Inferior parietal cortex (tissue), 1 donor: ENCODE results near the gene ACTL9.
"Not testable (repeated sequence)": the region's sequence is repeated elsewhere in the genome, so short reads cannot be mapped to it uniquely, and the experiment has no call there.

ENCODE experiments used
- DNase-seq: peaks from one replicate; pipeline ENCODE4 v3.0.0-alpha.2; 2016; ENCODE audit errors: extremely low spot score

Gene ACTL9, protein sequence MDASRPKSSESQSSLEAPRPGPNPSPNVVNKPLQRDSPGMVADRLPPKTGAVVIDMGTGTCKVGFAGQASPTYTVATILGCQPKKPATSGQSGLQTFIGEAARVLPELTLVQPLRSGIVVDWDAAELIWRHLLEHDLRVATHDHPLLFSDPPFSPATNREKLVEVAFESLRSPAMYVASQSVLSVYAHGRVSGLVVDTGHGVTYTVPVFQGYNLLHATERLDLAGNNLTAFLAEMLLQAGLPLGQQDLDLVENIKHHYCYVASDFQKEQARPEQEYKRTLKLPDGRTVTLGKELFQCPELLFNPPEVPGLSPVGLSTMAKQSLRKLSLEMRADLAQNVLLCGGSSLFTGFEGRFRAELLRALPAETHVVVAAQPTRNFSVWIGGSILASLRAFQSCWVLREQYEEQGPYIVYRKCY

DNA sequence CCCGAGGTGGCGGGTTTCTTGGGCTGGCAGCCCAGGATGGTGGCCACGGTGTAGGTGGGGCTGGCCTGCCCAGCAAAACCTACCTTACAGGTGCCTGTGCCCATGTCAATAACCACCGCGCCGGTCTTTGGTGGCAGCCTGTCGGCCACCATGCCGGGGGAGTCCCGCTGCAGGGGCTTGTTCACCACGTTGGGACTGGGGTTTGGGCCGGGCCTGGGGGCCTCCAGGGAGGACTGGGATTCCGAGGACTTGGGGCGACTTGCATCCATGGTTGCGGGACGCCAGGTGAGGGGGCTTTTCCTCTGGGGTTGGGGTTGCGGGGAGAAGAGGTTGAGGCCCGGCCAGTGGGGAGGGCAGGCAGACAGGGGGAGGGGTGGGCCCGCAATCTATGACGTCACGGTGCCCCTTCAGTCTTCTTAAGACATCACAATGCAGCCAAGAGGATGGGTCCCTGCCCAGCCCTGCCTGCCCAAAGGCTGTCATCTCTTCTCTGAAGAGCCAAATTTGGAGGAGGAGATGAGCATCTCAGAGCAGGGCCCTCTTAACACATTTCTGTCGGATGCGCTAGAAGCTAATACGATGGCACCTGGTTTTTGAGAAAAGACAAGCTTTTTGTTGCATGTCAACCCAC is at the start of gene ACTL9:
ACTL9 (minus strand) TSS at position 363 of the 631 bp plus-strand sequence; CDS start at position 269, 94 bp downstream.
- DNase-seq, result no peak

GRCh38 chr19:8739291-8740065 is 40.9 kb upstream of the ACTL9 start:
- not testable (repeated sequence) for DNase-seq

DNA sequence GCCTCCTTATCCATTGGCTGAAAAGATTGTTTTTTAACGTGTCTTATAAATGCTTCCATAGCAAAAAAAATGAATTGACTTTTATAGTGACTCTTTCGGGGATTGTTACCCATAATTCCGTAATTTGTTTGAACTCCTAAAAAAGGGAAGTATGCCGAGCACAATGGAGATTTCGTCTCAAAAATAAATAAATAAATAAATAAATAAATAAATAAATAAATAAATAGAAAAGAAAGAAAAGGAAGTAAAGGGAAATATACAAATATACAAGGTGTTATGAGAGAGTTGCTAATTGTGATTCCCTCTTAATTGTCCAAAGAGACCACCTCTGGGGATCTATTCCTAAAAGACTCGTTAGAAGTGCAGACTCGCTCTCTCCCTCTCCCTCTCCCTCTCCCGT is 39.8 kb upstream of the ACTL9 start:
- DNase-seq, result no peak

DNA sequence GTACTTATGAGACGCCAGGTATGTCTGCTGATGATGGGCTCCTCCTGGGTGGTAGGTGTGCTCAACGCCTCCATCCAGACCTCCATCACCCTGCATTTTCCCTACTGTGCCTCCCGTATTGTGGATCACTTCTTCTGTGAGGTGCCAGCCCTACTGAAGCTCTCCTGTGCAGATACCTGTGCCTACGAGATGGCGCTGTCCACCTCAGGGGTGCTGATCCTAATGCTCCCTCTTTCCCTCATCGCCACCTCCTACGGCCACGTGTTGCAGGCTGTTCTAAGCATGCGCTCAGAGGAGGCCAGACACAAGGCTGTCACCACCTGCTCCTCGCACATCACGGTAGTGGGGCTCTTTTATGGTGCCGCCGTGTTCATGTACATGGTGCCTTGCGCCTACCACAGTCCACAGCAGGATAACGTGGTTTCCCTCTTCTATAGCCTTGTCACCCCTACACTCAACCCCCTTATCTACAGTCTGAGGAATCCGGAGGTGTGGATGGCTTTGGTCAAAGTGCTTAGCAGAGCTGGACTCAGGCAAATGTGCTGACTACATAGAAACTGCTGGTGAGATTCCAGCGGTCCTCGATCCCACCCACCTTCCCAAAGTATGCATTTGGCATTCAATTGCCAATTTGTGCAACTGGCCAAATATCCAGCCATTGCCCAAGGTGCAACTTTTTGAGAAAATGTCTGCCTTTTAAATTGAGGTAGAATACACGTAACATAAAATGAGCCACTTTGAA is 33.0 kb upstream of the ACTL9 start:
- no peak for DNase-seq

DNA sequence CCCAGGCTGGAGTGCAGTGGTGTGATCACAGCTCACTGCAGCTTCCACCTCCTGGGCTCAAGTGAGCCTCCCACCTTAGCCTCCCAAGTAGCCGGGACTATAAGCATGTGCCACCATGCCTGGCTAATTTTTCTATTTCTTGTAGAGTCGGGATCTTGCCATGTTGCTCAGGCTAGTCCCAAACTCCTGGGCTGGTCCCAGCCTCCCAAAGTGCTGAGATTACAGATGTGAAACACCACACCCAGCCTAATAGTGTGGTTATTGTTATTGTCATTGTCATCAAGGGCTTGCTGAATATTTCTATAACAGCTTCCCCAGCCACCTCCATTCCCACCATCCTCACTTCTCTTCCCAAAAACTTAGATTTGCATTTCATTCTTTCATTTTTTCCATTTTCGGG is 25.7 kb upstream of the ACTL9 start:
- DNase-seq, result no peak

- DNase-seq, result no peak
Measured at GRCh38 chr19:8722032-8722431, 23.4 kb upstream of the ACTL9 start.

DNA sequence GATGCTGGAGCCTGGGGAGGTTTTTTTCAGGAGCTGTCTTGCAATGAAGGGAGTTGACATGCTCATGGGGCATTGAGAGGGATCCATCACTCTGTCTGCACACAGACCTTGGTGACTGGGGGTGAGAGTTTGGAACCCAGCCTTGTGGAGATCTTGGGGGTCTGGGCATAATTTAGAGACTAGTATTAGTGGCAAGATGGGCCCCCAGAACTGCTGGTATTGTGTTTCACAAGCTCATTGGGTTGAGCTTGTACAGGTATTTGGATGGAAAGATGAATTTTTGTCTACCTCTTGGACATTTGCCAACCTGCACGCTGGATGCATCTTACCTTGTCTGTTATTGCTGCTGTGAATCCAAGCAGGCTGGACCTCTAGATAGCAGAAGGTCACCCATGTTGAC is 22.7 kb upstream of the ACTL9 start, which contains the start of gene OR2Z1:
OR2Z1 (plus strand) TSS at position 301 of the 400 bp plus-strand sequence. CDS start 9,395 bp downstream, outside the sequence.
- no peak for DNase-seq

DNA sequence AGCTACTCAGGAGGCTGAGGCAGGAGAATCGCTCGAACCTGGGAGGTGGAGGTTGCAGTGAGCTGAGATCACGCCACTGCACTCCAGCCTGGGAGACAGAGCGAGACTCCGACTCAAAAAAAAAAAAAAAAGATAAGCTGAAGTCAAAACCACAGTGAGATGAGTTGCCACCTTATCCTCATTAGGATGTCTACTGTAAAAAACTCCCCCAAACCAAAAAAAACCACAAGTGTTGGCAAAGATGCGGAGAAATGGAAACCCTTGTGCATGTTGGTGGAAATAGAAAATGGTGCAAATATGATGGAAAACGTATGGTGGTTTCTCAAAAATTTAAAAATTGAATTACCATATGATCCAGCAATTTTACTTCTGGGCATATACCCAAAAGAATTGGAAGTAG is 11.7 kb upstream of the ACTL9 start:
- not testable (repeated sequence) for DNase-seq

DNA sequence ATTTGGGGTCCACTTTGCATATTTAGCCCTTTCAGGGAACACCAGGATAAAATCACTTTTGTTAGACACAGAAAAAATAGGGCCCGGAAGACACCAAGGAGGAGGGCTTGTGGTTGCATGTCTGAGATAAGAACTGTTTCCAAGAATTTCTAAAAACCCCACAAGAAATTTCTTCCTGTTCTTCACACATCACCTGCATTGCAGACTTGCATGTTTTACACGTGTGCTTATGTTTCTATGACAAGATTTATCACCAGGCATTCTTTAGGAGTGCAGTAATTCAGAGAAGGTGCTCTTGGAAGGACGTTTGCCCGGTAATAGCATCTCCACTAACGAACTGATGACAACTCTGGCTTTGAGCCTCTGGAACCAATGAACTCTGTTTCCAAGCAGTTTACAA is 7.1 kb upstream of the ACTL9 start:
- DNase-seq, result no peak

- not testable (repeated sequence) for DNase-seq
Measured at GRCh38 chr19:8705304-8705703, 6.7 kb upstream of the ACTL9 start.

GRCh38 chr19:8703223-8703622 is 4.6 kb upstream of the ACTL9 start:
- DNase-seq, result no peak

DNA sequence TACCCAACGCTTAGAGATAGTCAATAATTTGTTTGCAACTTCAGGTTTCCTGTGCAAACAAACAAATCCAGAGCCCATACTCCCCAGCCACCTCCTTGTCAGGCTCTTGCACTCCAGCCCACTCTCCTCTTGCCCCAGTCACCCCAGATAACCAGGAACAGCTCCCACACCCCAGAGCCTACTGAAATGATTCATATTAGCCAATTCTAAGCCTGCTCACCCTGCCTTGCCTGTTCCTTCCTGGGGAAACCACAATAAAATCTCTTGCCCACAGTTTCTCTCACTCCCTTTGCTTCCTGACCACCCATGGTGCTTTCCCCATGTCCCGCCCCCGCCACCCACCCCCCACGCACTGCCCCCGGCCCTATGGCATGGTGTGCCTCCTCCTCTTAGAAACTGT is 3.8 kb upstream of the ACTL9 start:
- no peak for DNase-seq

DNA sequence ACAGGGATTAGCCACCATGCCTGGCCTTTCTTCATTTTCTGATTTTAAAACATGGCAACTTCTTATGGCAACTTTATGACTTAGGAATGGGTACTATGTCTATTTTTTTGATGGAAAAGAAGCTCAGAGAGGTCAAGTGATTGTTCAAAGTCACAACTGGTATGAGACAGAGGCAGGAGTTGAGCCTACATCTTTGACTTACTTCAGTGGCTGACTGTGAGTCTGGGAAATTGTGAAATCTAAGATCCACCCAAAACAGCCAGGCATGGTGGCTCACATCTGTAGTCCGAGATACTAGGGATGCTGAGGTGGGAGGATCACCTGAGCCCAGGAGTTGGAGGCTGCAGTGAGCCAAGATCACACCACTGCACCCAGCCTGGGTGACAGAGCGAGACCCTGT is 2.4 kb upstream of the ACTL9 start:
- no peak for DNase-seq

DNA sequence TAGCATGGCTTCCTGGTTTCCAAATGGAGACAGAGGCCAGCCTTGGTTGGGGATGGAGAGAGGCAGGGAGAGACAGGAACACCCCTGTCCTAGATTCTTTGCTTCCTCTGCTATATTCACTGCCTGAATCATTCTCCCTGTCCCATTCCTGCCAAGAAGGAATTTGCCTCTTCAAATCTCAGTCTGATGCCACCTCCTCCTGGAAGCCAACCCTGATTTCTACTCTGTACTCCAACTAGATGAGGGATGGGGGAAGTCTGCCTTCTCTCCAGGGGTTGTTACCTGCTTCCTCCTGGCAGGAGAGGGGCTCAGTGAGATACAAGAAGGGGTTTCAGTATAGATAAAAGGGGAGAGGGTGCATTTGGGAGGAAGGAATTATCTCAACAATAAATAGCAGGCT is 1.3 kb upstream of the ACTL9 start:
- no peak for DNase-seq

DNA sequence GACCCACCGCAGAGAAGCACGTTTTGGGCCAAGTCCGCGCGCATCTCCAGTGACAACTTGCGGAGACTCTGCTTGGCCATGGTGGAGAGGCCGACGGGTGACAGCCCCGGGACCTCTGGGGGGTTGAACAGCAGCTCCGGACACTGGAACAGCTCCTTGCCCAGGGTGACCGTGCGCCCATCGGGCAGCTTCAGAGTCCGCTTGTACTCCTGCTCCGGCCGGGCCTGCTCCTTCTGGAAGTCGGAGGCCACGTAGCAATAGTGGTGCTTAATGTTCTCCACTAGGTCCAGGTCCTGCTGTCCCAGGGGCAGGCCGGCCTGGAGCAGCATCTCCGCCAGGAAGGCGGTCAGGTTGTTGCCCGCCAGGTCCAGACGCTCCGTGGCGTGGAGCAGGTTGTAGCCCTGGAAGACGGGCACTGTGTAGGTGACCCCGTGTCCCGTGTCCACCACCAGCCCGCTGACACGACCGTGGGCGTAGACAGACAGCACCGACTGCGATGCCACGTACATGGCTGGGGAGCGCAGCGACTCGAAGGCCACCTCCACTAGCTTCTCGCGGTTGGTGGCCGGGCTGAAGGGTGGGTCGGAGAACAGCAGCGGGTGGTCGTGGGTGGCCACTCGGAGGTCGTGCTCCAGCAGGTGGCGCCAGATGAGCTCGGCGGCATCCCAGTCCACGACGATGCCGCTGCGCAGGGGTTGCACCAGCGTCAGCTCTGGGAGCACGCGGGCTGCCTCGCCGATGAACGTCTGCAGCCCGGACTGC is 743 bp downstream of the ACTL9 start:
- DNase-seq, result no peak

- DNase-seq, result no peak
Measured at GRCh38 chr19:8696993-8697392, 1.6 kb downstream of the ACTL9 start.

- DNase-seq, result no peak
Measured at GRCh38 chr19:8695911-8696310, 2.7 kb downstream of the ACTL9 start.

GRCh38 chr19:8695501-8695900 is 3.1 kb downstream of the ACTL9 start:
- no peak for DNase-seq

- no peak for DNase-seq
Measured at GRCh38 chr19:8690753-8691539, 7.6 kb downstream of the ACTL9 start.

- DNase-seq, result no peak
Measured at GRCh38 chr19:8688930-8689329, 9.7 kb downstream of the ACTL9 start.
